H9 (cell line): ENCODE results near the gene OR2H2. TPM values are rescaled to one million over a fixed set of nuclear protein-coding genes. Genes with fewer than 3 reads are reported as not detected.

Source experiments
- DNase-seq: peaks from one replicate; pipeline ENCODE4 v3.0.0-alpha.2; 2017
- H2AFZ ChIP-seq: one replicate; pipeline ENCODE4 v1.6.1; 2013; ENCODE audit warnings: mild to moderate bottlenecking, low read length, control low read depth, moderate library complexity
- H2AK5ac ChIP-seq: 2 replicates; pipeline ENCODE4 v1.6.1; 2013; ENCODE audit warnings: low read length, control low read depth, mixed read lengths; ENCODE audit not compliant: insufficient read length
- H2BK120ac ChIP-seq: one replicate; pipeline ENCODE4 v1.6.1; 2013; ENCODE audit warnings: low read depth, mild to moderate bottlenecking, low read length, control low read depth, inconsistent platforms; ENCODE audit not compliant: poor library complexity, severe bottlenecking
- H2BK12ac ChIP-seq: 2 replicates; pipeline ENCODE4 v1.6.1; 2013; ENCODE audit warnings: low read length, control low read depth, mixed read lengths, low read depth; ENCODE audit not compliant: insufficient read length
- H2BK15ac ChIP-seq: 2 replicates; pipeline ENCODE4 v1.6.1; 2013; ENCODE audit warnings: low read depth, low read length, control low read depth
- H2BK20ac ChIP-seq: one replicate; pipeline ENCODE4 v1.6.1; 2013; ENCODE audit warnings: low read depth, mild to moderate bottlenecking, low read length, control low read depth, inconsistent platforms; ENCODE audit not compliant: poor library complexity, severe bottlenecking
- H2BK5ac ChIP-seq: 2 replicates; pipeline ENCODE4 v1.6.1; 2013; ENCODE audit warnings: low read length, control low read depth, mixed read lengths; ENCODE audit not compliant: insufficient read length
- H3K14ac ChIP-seq: 2 replicates; pipeline ENCODE4 v1.6.1; 2013; ENCODE audit warnings: low read length, control low read depth; ENCODE audit not compliant: insufficient read depth
- H3K18ac ChIP-seq: 2 replicates; pipeline ENCODE4 v1.6.1; 2013; ENCODE audit warnings: low read depth, mild to moderate bottlenecking, mixed read lengths, low read length, control low read depth; ENCODE audit not compliant: insufficient read length
- H3K23ac ChIP-seq: 2 replicates; pipeline ENCODE4 v1.6.1; 2013; ENCODE audit warnings: low read length, control low read depth, mixed read lengths, low read depth; ENCODE audit not compliant: insufficient read length
- H3K23me2 ChIP-seq: 2 replicates; pipeline ENCODE4 v1.6.1; 2013; ENCODE audit warnings: low read depth, mild to moderate bottlenecking, mixed read lengths, low read length, control low read depth; ENCODE audit not compliant: insufficient read length, poor library complexity, severe bottlenecking
- H3K27ac ChIP-seq: 2 replicates; pipeline ENCODE4 v1.5.1; 2013; ENCODE audit warnings: low read length, control low read depth, mixed read lengths, low read depth; ENCODE audit not compliant: insufficient read length
- H3K27me3 ChIP-seq: 2 replicates; pipeline ENCODE4 v1.6.1; 2013; ENCODE audit warnings: low read length, control low read depth, inconsistent platforms; ENCODE audit not compliant: insufficient read depth
- H3K4ac ChIP-seq: 2 replicates; pipeline ENCODE4 v1.6.1; 2013; ENCODE audit warnings: low read depth, mild to moderate bottlenecking, control low read depth, inconsistent platforms, low read length, moderate library complexity
- H3K4me1 ChIP-seq: 2 replicates; pipeline ENCODE4 v1.6.1; 2013; ENCODE audit warnings: low read length, control low read depth, inconsistent platforms; ENCODE audit not compliant: insufficient read depth
- H3K4me2 ChIP-seq: 2 replicates; pipeline ENCODE4 v1.6.1; 2013; ENCODE audit warnings: low read length, control low read depth, mixed read lengths; ENCODE audit not compliant: insufficient read length, insufficient read depth
- H3K56ac ChIP-seq: 2 replicates; pipeline ENCODE4 v1.6.1; 2013; ENCODE audit warnings: low read depth, mild to moderate bottlenecking, mixed read lengths, low read length, control low read depth; ENCODE audit not compliant: insufficient read length
- H3K79me1 ChIP-seq: 2 replicates; pipeline ENCODE4 v1.6.1; 2013; ENCODE audit warnings: low read depth, mild to moderate bottlenecking, moderate library complexity, low read length, control low read depth, inconsistent platforms; ENCODE audit not compliant: insufficient read depth, poor library complexity, severe bottlenecking
- H3K79me2 ChIP-seq: 2 replicates; pipeline ENCODE4 v1.6.1; 2013; ENCODE audit warnings: low read length, control low read depth, inconsistent platforms; ENCODE audit not compliant: insufficient read depth
- H3K9ac ChIP-seq: 2 replicates; pipeline ENCODE4 v1.6.1; 2013; ENCODE audit warnings: low read length, control low read depth, mixed read lengths; ENCODE audit not compliant: insufficient read length; ENCODE audit errors: extremely low read depth
- H3K9me3 ChIP-seq: one replicate; pipeline ENCODE4 v1.6.1; 2013; ENCODE audit warnings: low read depth, low read length, inconsistent platforms; ENCODE audit not compliant: control insufficient read depth
- H3T11ph ChIP-seq: one replicate; pipeline ENCODE4 v1.6.1; 2013; ENCODE audit warnings: mild to moderate bottlenecking, low read length, control low read depth, inconsistent platforms
- H4K20me1 ChIP-seq: one replicate; pipeline ENCODE4 v1.6.1; 2013; ENCODE audit not compliant: control insufficient read depth, insufficient read length, insufficient read depth
- H4K5ac ChIP-seq: 2 replicates; pipeline ENCODE4 v1.6.1; 2013; ENCODE audit warnings: low read depth, mild to moderate bottlenecking, mixed read lengths, low read length, control low read depth; ENCODE audit not compliant: insufficient read length
- H4K8ac ChIP-seq: replicated peaks from 2 replicates; pipeline ENCODE4 v1.6.1; 2013; ENCODE audit warnings: low read length, control low read depth, mixed read lengths, low read depth; ENCODE audit not compliant: insufficient read length
- H4K91ac ChIP-seq: 2 replicates; pipeline ENCODE4 v1.6.1; 2013; ENCODE audit warnings: low read depth, mild to moderate bottlenecking, moderate library complexity, mixed read lengths, low read length, control low read depth; ENCODE audit not compliant: insufficient read length
- H3K27ac Mint-ChIP-seq, 3 experiments: 2 replicates in 2 of 3; 3 replicates in 1 of 3; pipeline ENCODE4 v1.8.0; 2020 to 2021; ENCODE audit warnings: mixed read lengths in 3 of 3, mild to moderate bottlenecking in 1 of 3, moderate library complexity in 1 of 3
- H3K27me3 Mint-ChIP-seq: 2 replicates; pipeline ENCODE4 v1.8.0; 2021; ENCODE audit warnings: low read depth, mild to moderate bottlenecking, moderate library complexity, mixed read lengths
- H3K36me3 Mint-ChIP-seq, 3 experiments: 2 replicates in 2 of 3; 3 replicates in 1 of 3; pipeline ENCODE4 v1.8.0; 2020 to 2021; ENCODE audit warnings: low read depth in 3 of 3, mixed read lengths in 3 of 3; ENCODE audit not compliant: insufficient read depth in 1 of 3
- H3K4me1 Mint-ChIP-seq, 2 experiments: 2 replicates each; pipeline ENCODE4 v1.8.0; 2020; ENCODE audit warnings: mixed read lengths in 2 of 2
- H3K4me3 Mint-ChIP-seq, 2 experiments: 2 replicates in 1 of 2; 3 replicates in 1 of 2; pipeline ENCODE4 v1.8.0; 2020 to 2021; ENCODE audit warnings: mild to moderate bottlenecking in 2 of 2, mixed read lengths in 2 of 2, moderate library complexity in 1 of 2
- H3K9me3 Mint-ChIP-seq, 2 experiments: 2 replicates in 1 of 2; 3 replicates in 1 of 2; pipeline ENCODE4 v1.8.0; 2020; ENCODE audit warnings: mild to moderate bottlenecking in 2 of 2, mixed read lengths in 2 of 2, moderate library complexity in 1 of 2
- WGBS: extraction: QIAGEN DNeasy Blood & Tissue Kit; methylation state at CpG from one replicate; pipeline ENCODE4 v1.1.7; 2013; ENCODE audit warnings: missing lambda C conversion rate, low lambda C conversion rate, mixed read lengths; ENCODE audit not compliant: insufficient read length; ENCODE audit errors: extremely low coverage; 5-methylcytosine and 5-hydroxymethylcytosine counted together
- total RNA-seq: library from RNA; stranded (reverse); gene quantifications from 2 replicates; pipeline ENCODE4 v1.2.1, GENCODE V29; 2021
- TF ChIP-seq, protein P1 (sequence below): fragments of 200-600 bp; sonication (generic); conservative IDR thresholded peaks from 3 replicates; pipeline ENCODE4 v1.8.0; 2021; ENCODE audit warnings: antibody characterized with exemption, mild to moderate bottlenecking

OR2H2 gene
- total RNA-seq, 1 experiment from 2014 or later, result not detected

- H3K23ac ChIP-seq, result no peak overlapping the region
- H2BK120ac ChIP-seq, result no peak overlapping the region
- H3K79me2 ChIP-seq, result no peaks in the 10 kb centered on the region
- H3K14ac ChIP-seq, result no peak overlapping the region
- no peak overlapping the region for H2BK15ac ChIP-seq
- peak; percentile 65 for DNase-seq
- no peak overlapping the region for H3K4ac ChIP-seq
- no peak overlapping the region; a peak in 1 of 5 replicates for H3K4me3 Mint-ChIP-seq
- no CpG with 5 or more reads among the region's 8 CpGs for WGBS
- no peaks in the 10 kb centered on the region for H3K27me3 ChIP-seq
- H4K91ac ChIP-seq, result no peak overlapping the region
- H3K4me1 Mint-ChIP-seq, result peaks cover 11 to 28% of the 10 kb centered on the region in 2 experiments
- H3K36me3 Mint-ChIP-seq, result peaks cover 67 to 97% (median 73%) of the 10 kb centered on the region in 3 experiments
- no peak overlapping the region for H2AFZ ChIP-seq
- TF ChIP-seq, protein P1, sequence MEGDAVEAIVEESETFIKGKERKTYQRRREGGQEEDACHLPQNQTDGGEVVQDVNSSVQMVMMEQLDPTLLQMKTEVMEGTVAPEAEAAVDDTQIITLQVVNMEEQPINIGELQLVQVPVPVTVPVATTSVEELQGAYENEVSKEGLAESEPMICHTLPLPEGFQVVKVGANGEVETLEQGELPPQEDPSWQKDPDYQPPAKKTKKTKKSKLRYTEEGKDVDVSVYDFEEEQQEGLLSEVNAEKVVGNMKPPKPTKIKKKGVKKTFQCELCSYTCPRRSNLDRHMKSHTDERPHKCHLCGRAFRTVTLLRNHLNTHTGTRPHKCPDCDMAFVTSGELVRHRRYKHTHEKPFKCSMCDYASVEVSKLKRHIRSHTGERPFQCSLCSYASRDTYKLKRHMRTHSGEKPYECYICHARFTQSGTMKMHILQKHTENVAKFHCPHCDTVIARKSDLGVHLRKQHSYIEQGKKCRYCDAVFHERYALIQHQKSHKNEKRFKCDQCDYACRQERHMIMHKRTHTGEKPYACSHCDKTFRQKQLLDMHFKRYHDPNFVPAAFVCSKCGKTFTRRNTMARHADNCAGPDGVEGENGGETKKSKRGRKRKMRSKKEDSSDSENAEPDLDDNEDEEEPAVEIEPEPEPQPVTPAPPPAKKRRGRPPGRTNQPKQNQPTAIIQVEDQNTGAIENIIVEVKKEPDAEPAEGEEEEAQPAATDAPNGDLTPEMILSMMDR, result peak; percentile 75
- no peak overlapping the region for H2BK20ac ChIP-seq
- no peaks in the 10 kb centered on the region for H3K9me3 ChIP-seq
- H4K5ac ChIP-seq, result no peak overlapping the region
- no peak overlapping the region for H3K4me2 ChIP-seq
- no peak overlapping the region for H2BK5ac ChIP-seq
- no peaks in the 10 kb centered on the region for H3K23me2 ChIP-seq
- peak overlapping the region in 1 of 3 experiments; percentile 51; a peak in 2 of 7 replicates for H3K27ac Mint-ChIP-seq
- no peak overlapping the region for H3K9ac ChIP-seq
- no peak overlapping the region for H4K8ac ChIP-seq
- H3K9me3 Mint-ChIP-seq, result no peaks in the 10 kb centered on the region
- H3K79me1 ChIP-seq, result no peaks in the 10 kb centered on the region
- H4K20me1 ChIP-seq, result no peaks in the 10 kb centered on the region
- peaks cover 5% of the 10 kb centered on the region; the same call in 1 of the 2 replicates for H3K4me1 ChIP-seq
- H3T11ph ChIP-seq, result no peak overlapping the region
- H3K56ac ChIP-seq, result no peak overlapping the region
- H2AK5ac ChIP-seq, result no peak overlapping the region
- H2BK12ac ChIP-seq, result no peak overlapping the region
- H3K18ac ChIP-seq, result no peak overlapping the region
- no peak overlapping the region for H3K27ac ChIP-seq
- no peaks in the 10 kb centered on the region for H3K27me3 Mint-ChIP-seq
Observed at GRCh38 chr6:29617782-29618554, 33.0 kb downstream of the OR2H2 start.
